Stimulated activated naive CD8-positive, alpha-beta T cell treated with anti-CD3 and anti-CD28 coated beads, Interleukin-15, Interleukin-2, amounts not matched to agents 100 ng/mL and 50 ng/mL, for 24 hours (primary cell): Measurements from ENCODE around the gene SMCO1.
"Not testable (repeated sequence)": the region's sequence is repeated elsewhere in the genome, so short reads cannot be mapped to it uniquely, and the experiment has no call there.

Source experiments
- H3K27ac Mint-ChIP-seq: one replicate; pipeline ENCODE4 v1.8.0; 2021; ENCODE audit warnings: mild to moderate bottlenecking, mixed read lengths
- H3K27me3 Mint-ChIP-seq: one replicate; pipeline ENCODE4 v1.8.0; 2021; ENCODE audit warnings: mixed read lengths
- H3K36me3 Mint-ChIP-seq: one replicate; pipeline ENCODE4 v1.8.0; 2021; ENCODE audit warnings: low read depth, mixed read lengths
- H3K4me1 Mint-ChIP-seq: one replicate; pipeline ENCODE4 v1.8.0; 2021; ENCODE audit warnings: low read depth, mixed read lengths
- H3K4me3 Mint-ChIP-seq: one replicate; pipeline ENCODE4 v1.8.0; 2021; ENCODE audit warnings: mild to moderate bottlenecking, mixed read lengths
- H3K9me3 Mint-ChIP-seq: one replicate; pipeline ENCODE4 v1.8.0; 2021; ENCODE audit warnings: mixed read lengths

The SMCO1 gene

DNA sequence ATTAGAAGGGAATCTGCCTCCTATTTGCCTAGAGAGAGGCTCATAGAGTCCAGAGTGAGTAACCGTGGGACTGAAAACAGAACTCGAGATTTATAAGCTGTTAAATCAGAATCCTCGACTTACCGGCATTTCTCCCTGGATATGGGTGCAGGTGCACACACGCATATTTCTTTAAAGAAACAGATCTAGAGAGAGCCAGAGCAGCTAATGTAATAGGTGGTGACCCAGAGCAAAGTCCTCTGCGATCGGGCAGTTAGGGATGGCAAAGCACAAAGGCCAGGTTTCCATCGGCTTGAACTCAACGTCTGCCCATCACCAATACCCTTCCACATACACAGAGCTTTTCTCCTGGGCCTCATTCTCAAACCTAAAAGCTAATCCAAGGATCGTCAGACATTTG, 25.4 kb downstream of the SMCO1 start:
- Mint-ChIP-seq H3K27ac (no peak overlapping the region), H3K27me3 (no peaks in the 10 kb centered on the region), H3K36me3 (peaks cover 41% of the 10 kb centered on the region), H3K4me3 (no peak overlapping the region), H3K4me1 (peaks cover 21% of the 10 kb centered on the region), H3K9me3 (no peaks in the 10 kb centered on the region)

DNA sequence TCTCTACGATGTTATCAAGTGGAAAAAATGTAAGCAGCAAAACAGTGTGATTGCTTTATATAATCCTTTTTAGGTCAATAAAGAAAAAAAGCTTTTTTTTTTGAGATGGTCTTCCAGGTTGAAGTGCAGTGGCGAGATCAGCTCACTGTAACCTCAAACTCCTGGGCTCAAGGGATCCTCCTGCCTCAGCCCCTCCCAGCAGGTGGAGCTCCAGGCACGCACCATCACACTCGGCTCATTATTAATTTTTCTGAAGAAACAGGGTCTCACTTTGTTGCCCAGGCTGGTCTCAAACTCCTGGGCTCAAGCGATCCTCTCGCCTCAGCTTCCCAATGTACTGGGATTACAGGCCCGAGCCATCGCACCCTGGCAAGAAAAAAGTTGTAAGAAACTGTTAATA, 28.9 kb downstream of the SMCO1 start:
- no peaks in the 10 kb centered on the region for H3K27me3 Mint-ChIP-seq
- peaks cover 9% of the 10 kb centered on the region for H3K4me1 Mint-ChIP-seq
- H3K27ac Mint-ChIP-seq = no peak overlapping the region
- peaks cover 34% of the 10 kb centered on the region for H3K36me3 Mint-ChIP-seq
- no peaks in the 10 kb centered on the region for H3K9me3 Mint-ChIP-seq
- H3K4me3 Mint-ChIP-seq = no peak overlapping the region

DNA sequence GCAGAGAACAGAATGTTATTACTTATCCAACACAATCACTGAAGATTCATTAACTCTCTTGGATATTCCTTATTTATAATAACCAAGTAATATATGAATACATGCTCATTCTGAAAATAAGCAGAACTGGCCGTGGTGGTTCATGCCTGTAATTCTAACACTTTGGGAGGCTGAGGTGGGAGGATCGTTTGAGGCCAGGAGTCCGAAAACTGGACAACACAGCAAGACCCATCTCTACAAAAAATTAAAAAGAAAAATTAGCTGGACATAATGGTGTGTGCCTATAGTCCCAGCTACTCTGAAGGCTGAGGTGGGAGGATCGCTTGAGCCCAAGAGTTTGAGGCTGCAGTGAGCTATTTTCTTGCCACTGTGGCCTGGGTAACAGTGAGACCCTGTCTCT, 37.5 kb downstream of the SMCO1 start:
- Mint-ChIP-seq H3K4me1 (no peaks in the 10 kb centered on the region), H3K27ac (no peak overlapping the region), H3K36me3 (peaks cover 45% of the 10 kb centered on the region), H3K27me3 (no peaks in the 10 kb centered on the region), H3K9me3 (no peaks in the 10 kb centered on the region), H3K4me3 (no peak overlapping the region)

DNA sequence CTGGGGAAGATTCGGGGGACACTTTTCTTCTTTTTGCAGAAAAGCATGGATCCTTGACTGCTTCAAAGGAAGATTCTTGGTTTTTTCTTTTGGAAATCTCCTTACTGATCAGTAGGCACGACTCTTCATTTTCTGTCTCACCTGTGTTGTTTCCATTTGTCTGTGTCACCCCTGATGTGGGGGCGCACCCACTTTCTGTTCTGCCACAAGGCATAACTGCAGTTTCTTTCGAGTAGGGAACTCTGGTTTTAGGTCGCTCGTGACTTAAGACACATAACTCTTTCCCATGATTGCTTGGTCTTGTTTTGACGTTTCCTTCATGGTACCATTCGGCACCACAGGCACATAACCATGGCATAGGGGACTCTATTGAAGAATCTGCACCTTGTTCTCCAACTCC, 42.9 kb downstream of the SMCO1 start:
- no peak overlapping the region for H3K27ac Mint-ChIP-seq
- H3K4me3 Mint-ChIP-seq = no peak overlapping the region
- peaks cover 49% of the 10 kb centered on the region for H3K36me3 Mint-ChIP-seq
- H3K27me3 Mint-ChIP-seq = no peaks in the 10 kb centered on the region
- peaks cover 5% of the 10 kb centered on the region for H3K4me1 Mint-ChIP-seq
- H3K9me3 Mint-ChIP-seq = no peaks in the 10 kb centered on the region

DNA sequence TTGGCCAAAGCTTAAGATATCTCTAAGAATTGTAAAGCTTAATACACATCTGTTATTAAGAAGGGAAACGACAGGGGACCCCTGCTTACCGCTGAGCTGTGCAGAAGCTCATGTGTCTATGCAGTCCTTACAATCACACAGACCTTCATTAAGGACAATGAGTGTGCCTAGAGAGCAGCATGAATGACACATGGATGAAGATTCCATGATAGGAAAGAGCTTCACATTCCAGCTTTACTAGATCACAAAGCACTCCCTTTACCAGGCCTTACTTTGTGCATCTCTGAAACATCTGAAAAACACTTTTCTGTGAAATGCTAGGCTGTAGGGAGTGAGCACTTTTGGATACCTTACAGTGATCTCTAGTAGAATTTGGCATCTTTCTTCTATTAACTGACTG, 43.6 kb downstream of the SMCO1 start:
- H3K36me3 Mint-ChIP-seq = peaks cover 45% of the 10 kb centered on the region
- H3K27me3 Mint-ChIP-seq = no peaks in the 10 kb centered on the region
- no peak overlapping the region for H3K4me3 Mint-ChIP-seq

DNA sequence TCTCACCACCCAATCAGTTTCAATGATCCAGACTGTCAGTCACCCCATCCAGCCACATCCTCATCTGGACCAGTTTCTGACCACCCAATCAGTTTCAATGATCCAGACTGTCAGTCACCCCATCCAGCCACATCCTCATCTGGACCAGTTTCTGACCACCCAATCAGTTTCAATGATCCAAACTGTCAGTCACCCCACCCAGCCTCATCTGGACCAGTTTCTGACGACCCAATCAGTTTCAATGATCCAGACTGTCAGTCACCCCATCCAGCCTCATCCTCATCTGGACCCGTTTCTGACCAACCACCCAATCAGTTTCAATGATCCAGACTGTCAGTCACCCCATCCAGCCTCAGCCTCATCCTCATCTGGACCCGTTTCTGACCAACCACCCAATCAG, 45.0 kb downstream of the SMCO1 start:
- H3K9me3 Mint-ChIP-seq, H3K4me1 Mint-ChIP-seq, H3K4me3 Mint-ChIP-seq, H3K27ac Mint-ChIP-seq, H3K27me3 Mint-ChIP-seq: not testable (repeated sequence)
- peaks cover 42% of the 10 kb centered on the region for H3K36me3 Mint-ChIP-seq

More for the DNA sequence above, 43.6 kb downstream of the SMCO1 start:
- H3K9me3 Mint-ChIP-seq = no peaks in the 10 kb centered on the region
- no peak overlapping the region for H3K27ac Mint-ChIP-seq
- peaks cover 5% of the 10 kb centered on the region for H3K4me1 Mint-ChIP-seq

DNA sequence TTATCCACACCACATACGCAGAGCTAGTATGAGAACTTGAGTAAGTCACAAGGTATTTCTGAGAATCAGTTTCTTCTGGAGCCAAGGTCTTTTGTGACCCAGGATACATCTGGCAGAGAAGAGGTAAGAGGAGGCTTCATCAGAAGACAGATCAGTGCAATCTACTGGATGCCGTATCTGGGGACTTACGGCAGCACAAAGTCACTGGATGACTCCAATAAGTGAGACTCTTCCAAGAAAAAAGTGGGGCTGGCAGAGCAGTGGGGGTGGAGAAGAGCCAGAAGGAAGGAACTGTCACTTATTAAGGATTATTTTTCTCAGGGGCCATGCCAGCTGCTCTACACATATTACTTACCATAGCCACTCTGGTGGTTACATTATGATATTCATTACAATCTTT, 51.3 kb downstream of the SMCO1 start:
- Mint-ChIP-seq H3K4me3 (no peak overlapping the region), H3K9me3 (no peaks in the 10 kb centered on the region), H3K4me1 (peaks cover 7% of the 10 kb centered on the region), H3K27ac (no peak overlapping the region), H3K27me3 (no peaks in the 10 kb centered on the region), H3K36me3 (peaks cover 21% of the 10 kb centered on the region)

DNA sequence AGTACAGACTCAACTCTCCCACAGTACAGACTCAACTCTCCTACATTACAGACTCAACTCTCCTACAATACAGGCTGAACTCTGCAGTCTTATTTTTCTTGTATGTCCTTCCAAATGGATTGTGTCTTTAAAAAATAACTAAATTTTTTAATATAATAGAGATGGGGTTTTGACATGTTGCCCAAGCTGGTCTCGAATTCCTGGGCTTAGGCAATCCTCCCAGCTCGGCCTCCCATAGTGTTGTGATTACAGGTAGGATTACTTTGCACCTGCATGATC, 51.7 kb downstream of the SMCO1 start:
- no peak overlapping the region for H3K27ac Mint-ChIP-seq
- H3K4me3 Mint-ChIP-seq = no peak overlapping the region
- H3K36me3 Mint-ChIP-seq = peaks cover 20% of the 10 kb centered on the region
- H3K27me3 Mint-ChIP-seq = no peaks in the 10 kb centered on the region
- H3K9me3 Mint-ChIP-seq = no peaks in the 10 kb centered on the region
- H3K4me1 Mint-ChIP-seq = peaks cover 7% of the 10 kb centered on the region

DNA sequence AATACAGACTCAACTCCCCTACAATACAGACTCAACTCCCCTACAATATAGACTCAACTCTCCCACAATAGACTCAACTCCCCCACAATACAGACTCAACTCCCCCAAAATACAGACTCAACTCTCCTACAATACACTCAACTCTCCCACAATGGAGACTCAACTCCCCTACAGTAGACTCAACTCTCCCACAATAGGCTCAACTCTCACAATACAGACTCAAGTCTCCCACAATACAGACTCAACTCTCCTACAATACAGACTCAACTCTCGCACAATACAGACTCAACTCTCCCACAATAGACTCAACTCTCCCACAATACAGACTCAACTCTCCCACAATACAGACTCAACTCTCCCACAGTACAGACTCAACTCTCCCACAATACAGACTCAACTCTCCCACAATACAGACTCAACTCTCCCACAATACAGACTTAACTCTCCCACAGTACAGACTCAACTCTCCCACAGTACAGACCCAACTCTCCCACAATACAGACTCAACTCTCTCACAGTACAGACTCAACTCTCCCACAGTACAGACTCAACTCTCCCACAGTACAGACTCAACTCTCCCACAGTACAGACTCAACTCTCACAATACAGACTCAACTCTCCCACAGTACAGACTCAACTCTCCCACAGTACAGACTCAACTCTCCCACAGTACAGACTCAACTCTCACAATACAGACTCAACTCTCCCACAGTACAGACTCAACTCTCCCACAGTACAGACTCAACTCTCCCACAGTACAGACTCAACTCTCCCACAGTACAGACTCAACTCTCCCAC, 52.3 kb downstream of the SMCO1 start:
- H3K27ac Mint-ChIP-seq, H3K9me3 Mint-ChIP-seq, H3K4me3 Mint-ChIP-seq, H3K27me3 Mint-ChIP-seq: not testable (repeated sequence)
- Mint-ChIP-seq H3K4me1 (peaks cover 10% of the 10 kb centered on the region), H3K36me3 (peaks cover 18% of the 10 kb centered on the region)

DNA sequence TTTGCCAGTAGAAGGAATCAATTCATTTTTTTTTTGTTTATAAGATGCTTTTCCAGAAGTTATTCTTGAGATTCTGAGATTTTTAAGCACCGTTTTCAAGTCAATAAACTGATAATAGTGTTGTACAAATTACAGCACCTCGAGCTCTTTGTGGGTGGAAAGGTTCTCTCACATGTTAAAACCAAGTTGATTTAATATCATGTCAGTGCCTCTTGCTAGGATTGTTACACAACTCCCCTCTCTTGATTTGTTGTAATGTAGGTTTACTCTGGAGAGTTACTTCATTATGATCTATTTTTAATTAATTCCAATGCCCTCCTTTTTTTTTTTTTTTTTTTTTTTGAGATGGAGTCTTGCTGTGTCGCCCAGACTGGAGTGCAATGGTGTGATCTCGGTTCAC, 57.1 kb downstream of the SMCO1 start:
- peaks cover 5% of the 10 kb centered on the region for H3K36me3 Mint-ChIP-seq
- H3K4me1 Mint-ChIP-seq = peaks cover 16% of the 10 kb centered on the region
- no peaks in the 10 kb centered on the region for H3K27me3 Mint-ChIP-seq
- no peak overlapping the region for H3K4me3 Mint-ChIP-seq
- no peaks in the 10 kb centered on the region for H3K9me3 Mint-ChIP-seq
- H3K27ac Mint-ChIP-seq = no peak overlapping the region

DNA sequence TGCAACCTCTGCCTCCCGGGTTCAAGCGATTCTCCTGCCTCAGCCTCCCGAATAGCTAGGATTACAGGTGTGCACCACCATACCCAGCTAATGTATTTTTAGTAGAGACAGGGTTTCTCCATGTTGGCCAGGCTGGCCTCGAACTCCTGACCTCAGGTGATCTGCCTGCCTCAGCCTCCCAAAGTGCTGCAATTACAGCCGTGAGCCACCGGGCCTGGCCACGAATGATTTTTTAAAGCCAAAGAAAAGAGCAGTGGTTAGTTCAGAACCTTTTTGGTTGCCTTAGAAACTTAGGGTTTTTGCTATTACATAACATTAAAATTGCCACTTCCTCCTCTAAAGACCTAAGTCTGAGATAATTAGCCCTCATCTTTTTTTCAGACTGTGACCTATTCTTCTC, 57.7 kb downstream of the SMCO1 start:
- not testable (repeated sequence) for H3K36me3 Mint-ChIP-seq, H3K9me3 Mint-ChIP-seq, H3K4me3 Mint-ChIP-seq, H3K27me3 Mint-ChIP-seq, H3K27ac Mint-ChIP-seq
- peaks cover 16% of the 10 kb centered on the region for H3K4me1 Mint-ChIP-seq
